HEK293T (cell line): ENCODE data around the gene PHF23.

ENCODE experiments used
- CTCF ChIA-PET: fragments of 350-600 bp; formaldehyde crosslinking; extraction: SDS; loops from one replicate; lab custom pipeline; 2021; ENCODE audit warnings: antibody characterized with exemption, inconsistent platforms; lab: Yijun Ruan, JAX
- POLR2A ChIA-PET: fragments of 350-600 bp; formaldehyde crosslinking; extraction: SDS; loops from one replicate; lab custom pipeline; 2020; ENCODE audit warnings: antibody characterized with exemption, inconsistent platforms; lab: Yijun Ruan, JAX
- DNase-seq: peaks from one replicate; pipeline ENCODE4 v3.0.0; 2012; ENCODE audit warnings: mixed read lengths; ENCODE audit errors: extremely low spot score
- ARNT ChIP-seq: fragments of 450-650 bp; IDR thresholded peaks from 2 replicates; pipeline ENCODE4 v1.6.1; 2017; ENCODE audit warnings: mild to moderate bottlenecking
- BHLHE40 ChIP-seq: fragments of 450-650 bp; IDR thresholded peaks from 2 replicates; pipeline ENCODE4 v1.6.1; 2016; ENCODE audit warnings: mild to moderate bottlenecking, moderate library complexity, borderline replicate concordance
- CTBP1 ChIP-seq: fragments of 450-650 bp; IDR thresholded peaks from 2 replicates; pipeline ENCODE4 v1.6.1; 2016; ENCODE audit warnings: borderline replicate concordance
- ELF4 ChIP-seq: fragments of 450-650 bp; IDR thresholded peaks from 2 replicates; pipeline ENCODE4 v1.6.1; 2017; ENCODE audit warnings: antibody characterized with exemption
- FOXA1 ChIP-seq: fragments of 450-650 bp; IDR thresholded peaks from 2 replicates; pipeline ENCODE4 v1.6.1; 2016; ENCODE audit warnings: mild to moderate bottlenecking
- FOXK2 ChIP-seq: fragments of 450-650 bp; IDR thresholded peaks from 2 replicates; pipeline ENCODE4 v1.6.1; 2016; ENCODE audit warnings: mild to moderate bottlenecking
- FOXM1 ChIP-seq: fragments of 450-650 bp; IDR thresholded peaks from 2 replicates; pipeline ENCODE4 v1.6.1; 2017; ENCODE audit warnings: mild to moderate bottlenecking, borderline replicate concordance
- HDGF ChIP-seq: fragments of 450-650 bp; IDR thresholded peaks from 2 replicates; pipeline ENCODE4 v1.6.1; 2017; ENCODE audit warnings: antibody characterized with exemption, borderline replicate concordance
- L3MBTL2 ChIP-seq: fragments of 450-650 bp; conservative IDR thresholded peaks from 2 replicates; pipeline ENCODE4 v1.6.1; 2016; ENCODE audit warnings: mild to moderate bottlenecking
- LEF1 ChIP-seq: fragments of 450-650 bp; IDR thresholded peaks from 2 replicates; pipeline ENCODE4 v1.6.1; 2017; ENCODE audit warnings: mild to moderate bottlenecking, borderline replicate concordance
- NFRKB ChIP-seq: fragments of 450-650 bp; IDR thresholded peaks from 2 replicates; pipeline ENCODE4 v1.6.1; 2016; ENCODE audit warnings: mild to moderate bottlenecking, moderate library complexity
- SP1 ChIP-seq: fragments of 450-650 bp; IDR thresholded peaks from 2 replicates; pipeline ENCODE4 v1.6.1; 2017
- SUZ12 ChIP-seq: fragments of 450-650 bp; IDR thresholded peaks from 2 replicates; pipeline ENCODE4 v1.6.1; 2016; ENCODE audit warnings: mild to moderate bottlenecking
- TARDBP ChIP-seq: fragments of 450-650 bp; IDR thresholded peaks from 2 replicates; pipeline ENCODE4 v1.6.1; 2016
- ZNF384 ChIP-seq: fragments of 450-650 bp; IDR thresholded peaks from 2 replicates; pipeline ENCODE4 v1.6.1; 2016
- TF ChIP-seq, protein P1 (sequence below): fragments of 450-650 bp; IDR thresholded peaks from 2 replicates; pipeline ENCODE4 v1.6.1; 2016

Gene PHF23

DNA sequence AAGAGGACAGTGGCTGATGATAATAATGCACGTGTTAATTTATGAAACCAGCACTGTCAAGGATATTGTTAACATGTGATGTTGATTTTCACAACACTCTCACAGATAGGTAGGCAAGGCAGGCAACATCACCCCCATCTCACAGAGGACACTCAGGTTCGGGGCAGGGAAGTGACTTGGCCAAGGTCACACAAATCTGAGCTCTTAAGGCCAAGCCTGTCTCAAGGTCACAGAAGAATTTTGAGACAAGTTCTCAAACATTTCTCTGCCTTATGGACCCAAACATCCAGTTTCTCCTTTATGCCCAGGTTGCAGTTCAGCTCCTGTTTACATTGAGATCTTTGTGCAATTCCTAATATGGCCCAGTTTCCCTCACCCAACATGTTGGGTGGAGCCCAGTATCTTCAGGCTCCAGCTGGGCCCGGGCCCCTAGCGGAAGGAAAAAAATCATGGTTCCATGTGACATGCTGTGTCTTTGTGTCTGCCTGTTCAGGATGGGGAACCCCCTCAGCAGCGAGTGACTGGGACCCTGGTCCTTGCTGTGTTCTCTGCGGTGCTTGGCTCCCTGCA, 43.6 kb upstream of the PHF23 start:
- ChIA-PET POLR2A (interaction anchor here (0.8 to 1.3 kb wide), 3 partner anchors 14 to 46 kb away, joined by 3 to 5 read pairs (median 3); partner anchors contain the start of gene NEURL4), CTCF (interaction anchor here (0.8 kb wide), 1 partner anchor 14 kb away, joined by 4 read pairs; no protein-coding TSS in a partner anchor)
- TF ChIP-seq SUZ12 (no peak), ELF4 (no peak), L3MBTL2 (no peak), TARDBP (no peak), NFRKB (no peak), HDGF (no peak), FOXM1 (no peak), FOXA1 (no peak), LEF1 (no peak), SP1 (no peak), FOXK2 (no peak), CTBP1 (no peak), BHLHE40 (no peak), ARNT (no peak)
- TF ChIP-seq, protein P1, sequence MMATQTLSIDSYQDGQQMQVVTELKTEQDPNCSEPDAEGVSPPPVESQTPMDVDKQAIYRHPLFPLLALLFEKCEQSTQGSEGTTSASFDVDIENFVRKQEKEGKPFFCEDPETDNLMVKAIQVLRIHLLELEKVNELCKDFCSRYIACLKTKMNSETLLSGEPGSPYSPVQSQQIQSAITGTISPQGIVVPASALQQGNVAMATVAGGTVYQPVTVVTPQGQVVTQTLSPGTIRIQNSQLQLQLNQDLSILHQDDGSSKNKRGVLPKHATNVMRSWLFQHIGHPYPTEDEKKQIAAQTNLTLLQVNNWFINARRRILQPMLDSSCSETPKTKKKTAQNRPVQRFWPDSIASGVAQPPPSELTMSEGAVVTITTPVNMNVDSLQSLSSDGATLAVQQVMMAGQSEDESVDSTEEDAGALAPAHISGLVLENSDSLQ, result no peak
- DNase-seq, result no peak

DNA sequence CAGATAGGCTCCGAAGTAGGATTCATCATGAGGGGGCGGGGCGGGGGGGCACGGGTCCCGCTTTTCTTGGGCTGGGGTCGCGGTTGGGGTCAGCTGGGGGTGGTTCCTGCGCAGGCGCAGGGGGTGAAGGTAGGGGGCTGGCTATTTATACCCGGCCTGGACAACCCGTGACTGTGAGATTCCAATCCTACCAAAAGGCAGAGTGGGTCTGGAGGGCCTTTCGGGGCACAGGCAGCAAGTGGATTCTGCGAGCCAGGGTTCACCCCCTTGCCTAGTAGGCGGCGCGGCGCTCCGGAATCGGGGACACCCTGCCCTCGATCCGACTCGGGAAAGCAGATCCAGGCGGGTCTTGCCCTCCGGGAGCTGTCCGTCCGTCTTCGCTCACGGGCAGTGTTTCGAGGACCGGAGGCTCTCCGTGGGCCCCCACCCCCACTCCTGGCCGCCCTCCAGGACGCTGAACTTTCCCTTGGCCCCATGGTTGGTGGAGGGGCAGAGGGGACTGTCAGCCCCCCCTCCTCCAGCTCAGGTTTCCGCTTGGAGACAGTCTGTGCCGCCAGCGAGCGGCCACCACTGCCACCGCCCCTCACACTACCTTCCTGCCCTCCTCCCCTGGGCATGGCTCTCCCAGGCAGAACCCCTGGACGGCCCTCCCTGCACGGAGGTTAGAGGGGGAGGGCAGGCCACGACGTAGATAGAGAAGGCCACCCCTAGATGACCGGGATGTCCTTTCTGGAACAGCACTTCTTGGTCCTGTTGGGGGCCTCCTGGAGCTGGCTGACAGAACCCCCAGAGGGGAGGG, 42.9 kb upstream of the PHF23 start:
- ChIA-PET CTCF (interaction anchor here (0.8 to 1.7 kb wide), 4 partner anchors 14 to 105 kb away, joined by 4 read pairs; no protein-coding TSS in a partner anchor), POLR2A (interaction anchor here (0.5 to 2.2 kb wide), 7 partner anchors 14 to 279 kb away, joined by 3 to 9 read pairs (median 5); partner anchors contain the start of genes ACADVL, DLG4 and NEURL4)
- DNase-seq, result no peak
- TF ChIP-seq, protein P1, result no peak
- TF ChIP-seq SUZ12, result no peak
- TF ChIP-seq LEF1, result no peak
- no peak for TF ChIP-seq HDGF
- no peak for TF ChIP-seq FOXK2
- TF ChIP-seq ZNF384, result no peak
- TF ChIP-seq L3MBTL2, result no peak
- no peak for TF ChIP-seq NFRKB
- TF ChIP-seq CTBP1, result no peak

DNA sequence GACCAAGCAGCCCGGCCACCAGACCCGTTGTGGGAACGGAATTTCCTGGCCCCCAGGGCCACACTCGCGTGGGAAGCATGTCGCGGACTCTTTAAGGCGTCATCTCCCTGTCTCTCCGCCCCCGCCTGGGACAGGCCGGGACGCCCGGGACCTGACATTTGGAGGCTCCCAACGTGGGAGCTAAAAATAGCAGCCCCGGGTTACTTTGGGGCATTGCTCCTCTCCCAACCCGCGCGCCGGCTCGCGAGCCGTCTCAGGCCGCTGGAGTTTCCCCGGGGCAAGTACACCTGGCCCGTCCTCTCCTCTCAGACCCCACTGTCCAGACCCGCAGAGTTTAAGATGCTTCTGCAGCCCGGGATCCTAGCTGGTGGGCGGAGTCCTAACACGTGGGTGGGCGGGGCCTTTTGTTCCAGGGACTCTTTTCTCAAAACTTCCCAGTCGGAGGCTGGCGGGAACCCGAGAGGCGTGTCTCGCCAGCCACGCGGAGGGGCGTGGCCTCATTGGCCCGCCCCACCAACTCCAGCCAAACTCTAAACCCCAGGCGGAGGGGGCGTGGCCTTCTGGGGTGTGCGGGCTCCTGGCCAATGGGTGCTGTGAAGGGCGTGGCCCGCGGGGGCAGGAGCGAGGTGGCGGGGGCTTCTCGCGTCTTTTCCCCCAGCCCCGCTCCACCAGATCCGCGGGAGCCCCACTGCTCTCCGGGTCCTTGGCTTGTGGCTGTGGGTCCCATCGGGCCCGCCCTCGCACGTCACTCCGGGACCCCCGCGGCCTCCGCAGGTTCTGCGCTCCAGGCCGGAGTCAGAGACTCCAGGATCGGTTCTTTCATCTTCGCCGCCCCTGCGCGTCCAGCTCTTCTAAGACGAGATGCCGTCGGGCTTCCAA, 42.1 kb upstream of the PHF23 start, which contains the start of gene SLC2A4:
Gene SLC2A4, plus strand, starts transcription at position 645 of the 879 bp plus-strand sequence. Its CDS starts 217 bp downstream, at position 862.
- DNase-seq, result peak; percentile 99
- POLR2A ChIA-PET, result interaction anchor here (0.5 to 2.4 kb wide), 9 partner anchors 15 to 279 kb away, joined by 3 to 9 read pairs (median 4); partner anchors contain the start of genes ACADVL, DLG4, GABARAP and NEURL4
- TF ChIP-seq L3MBTL2 (peak; percentile 42; the same call in 1 of the 2 replicates), NFRKB (no peak)
- CTCF ChIA-PET, result interaction anchor here (1.0 to 1.8 kb wide), 6 partner anchors 15 to 279 kb away, joined by 3 to 22 read pairs (median 4); partner anchors contain the start of gene CTDNEP1

DNA sequence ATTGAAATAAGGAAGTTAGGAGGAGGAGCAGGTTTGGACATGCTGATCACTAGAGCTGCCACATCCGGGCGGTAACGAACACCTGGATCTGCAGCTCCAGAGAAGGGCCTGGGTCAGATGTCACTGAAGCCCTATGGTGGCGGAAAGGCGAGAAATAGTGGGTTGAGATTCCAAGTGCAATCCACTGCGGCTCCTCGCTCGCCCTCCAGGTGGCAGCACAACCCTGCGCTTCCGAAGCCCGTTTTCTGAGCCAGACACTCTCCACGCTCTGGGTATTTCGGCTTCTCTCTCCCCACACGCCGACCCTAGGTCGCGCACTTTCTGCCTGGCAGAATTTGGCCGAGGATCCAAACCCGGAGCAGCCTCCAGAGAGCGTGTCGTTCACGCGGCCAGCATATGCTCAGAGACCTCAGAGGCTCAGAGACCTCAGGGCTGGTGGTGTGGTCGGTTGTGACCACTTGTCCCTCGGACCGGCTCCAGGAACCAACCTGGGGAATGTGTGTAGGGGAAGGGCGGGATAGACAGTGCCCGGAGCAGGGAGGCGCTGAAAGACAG, 41.3 kb upstream of the PHF23 start:
- DNase-seq, result peak; percentile 86
- peak; percentile 79 for TF ChIP-seq L3MBTL2
- TF ChIP-seq FOXK2, result no peak
- ChIA-PET POLR2A (interaction anchor here (1.2 to 2.4 kb wide), 4 partner anchors 16 to 49 kb away, joined by 4 to 9 read pairs (median 8); partner anchors contain the start of genes GABARAP and NEURL4), CTCF (interaction anchor here (0.6 to 1.8 kb wide), 9 partner anchors 11 to 299 kb away, joined by 3 to 22 read pairs (median 4); partner anchors contain the start of gene CTDNEP1)

DNA sequence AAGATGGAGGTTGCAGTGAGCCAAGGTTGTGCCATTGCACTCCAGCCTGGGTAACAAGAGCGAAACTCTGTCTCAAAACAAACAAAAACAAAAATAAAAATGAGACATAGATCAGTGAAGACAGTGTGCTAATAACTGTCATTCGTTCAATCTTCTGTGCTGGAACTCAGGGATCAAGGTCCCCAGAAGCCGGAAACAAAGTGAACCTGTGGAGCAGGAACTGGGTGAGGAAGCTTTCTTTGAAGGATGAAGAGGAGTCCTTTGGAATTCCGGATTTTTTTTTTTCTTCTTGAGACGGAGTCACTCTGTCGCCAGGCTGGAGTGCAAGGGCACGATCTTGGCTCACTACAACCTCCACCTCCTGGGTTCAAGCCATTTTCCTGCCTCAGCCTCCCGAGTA, 40.2 kb upstream of the PHF23 start:
- ChIA-PET CTCF (interaction anchor here (0.6 kb wide), 1 partner anchor 61 kb away, joined by 3 read pairs; no protein-coding TSS in a partner anchor), POLR2A (interaction anchor here (2.4 kb wide), 1 partner anchor 37 kb away, joined by 9 read pairs; the partner anchor contains the start of gene GABARAP)
- no peak for TF ChIP-seq ELF4
- no peak for TF ChIP-seq SP1
- no peak for TF ChIP-seq CTBP1
- TF ChIP-seq BHLHE40, result no peak
- TF ChIP-seq LEF1, result no peak
- no peak for TF ChIP-seq NFRKB
- no peak for TF ChIP-seq ZNF384
- no peak for TF ChIP-seq FOXM1
- TF ChIP-seq L3MBTL2, result no peak
- no peak for TF ChIP-seq SUZ12
- no peak for TF ChIP-seq HDGF
- TF ChIP-seq FOXA1, result no peak
- no peak for TF ChIP-seq TARDBP
- TF ChIP-seq FOXK2, result no peak
- no peak for TF ChIP-seq ARNT
- TF ChIP-seq, protein P1, result no peak
- no peak for DNase-seq
